ENCODE measurements around the gene NUDT13.

- TF ChIP-seq GATA2 (IDR thresholded peaks at IDR 0.05; ENCODE audit: low read depth, low read length) (no peak), GATA3 (IDR thresholded peaks at IDR 0.05; ENCODE audit: low read depth, low read length) (no peak)
Measured at GRCh38 chr10:73168465-73168803, 58.2 kb downstream of the NUDT13 start.

Data from SH-SY5Y (cell line).